HG02759 (cell line): ENCODE results near the gene POLE2.
"Not testable (repeated sequence)": the region's sequence is repeated elsewhere in the genome, so short reads cannot be mapped to it uniquely, and the experiment has no call there.

ENCODE experiments used
- ATAC-seq: cut with Tn5 transposase; IDR thresholded peaks from one replicate; pipeline ENCODE4 v1.9.1; 2021; ENCODE audit warnings: mild to moderate bottlenecking, moderate library complexity; ENCODE audit not compliant: unreplicated experiment

Gene POLE2

GRCh38 chr14:49659526-49660455, 28.2 kb downstream of the POLE2 start:
- ATAC-seq: no peak

- not testable (repeated sequence) for ATAC-seq
Observed at GRCh38 chr14:49657500-49657899, 30.5 kb downstream of the POLE2 start.

GRCh38 chr14:49654511-49654910, 33.5 kb downstream of the POLE2 start:
- no peak for ATAC-seq

GRCh38 chr14:49653508-49653907, 34.5 kb downstream of the POLE2 start:
- no peak for ATAC-seq

GRCh38 chr14:49642163-49642562, 45.9 kb downstream of the POLE2 start:
- no peak for ATAC-seq

- ATAC-seq: peak; percentile 48
Observed at GRCh38 chr14:49641697-49642129, 46.3 kb downstream of the POLE2 start.

GRCh38 chr14:49640540-49641417, 47.2 kb downstream of the POLE2 start:
- no peak for ATAC-seq

GRCh38 chr14:49637534-49638078, 50.4 kb downstream of the POLE2 start:
- no peak for ATAC-seq

- ATAC-seq: no peak
Observed at GRCh38 chr14:49636866-49637265, 51.1 kb downstream of the POLE2 start.

- peak; percentile 29 for ATAC-seq
Observed at GRCh38 chr14:49634547-49635334, 53.3 kb downstream of the POLE2 start, which contains the start of gene DNAAF2. DNAAF2 (minus strand) TSS chr14:49635244; CDS start chr14:49635149, 95 bp downstream.

GRCh38 chr14:49633640-49634546, 54.1 kb downstream of the POLE2 start:
- ATAC-seq: peak; percentile 82

- no peak for ATAC-seq
Observed at GRCh38 chr14:49623941-49624839, 63.8 kb downstream of the POLE2 start.

GRCh38 chr14:49623387-49623786, 64.6 kb downstream of the POLE2 start:
- no peak for ATAC-seq

GRCh38 chr14:49622022-49622607, 65.9 kb downstream of the POLE2 start:
- no peak for ATAC-seq

- peak; percentile 37 for ATAC-seq
Observed at GRCh38 chr14:49621114-49621881, 66.7 kb downstream of the POLE2 start.

GRCh38 chr14:49620182-49621113, 67.6 kb downstream of the POLE2 start, which contains the start of the genes MGAT2 and RPL36AL:
MGAT2 (plus strand) TSS chr14:49620799; CDS start chr14:49621269, 470 bp downstream.
RPL36AL (minus strand) TSS chr14:49620626; CDS start chr14:49619104, 1,522 bp downstream.
- ATAC-seq: peak; percentile 96
